Activated CD8-positive, alpha-beta memory T cell treated with anti-CD3 and anti-CD28 coated beads, Interleukin-2, amount 50 U/mL, for 48 hours (primary cell): ENCODE measurements around the gene THRAP3.

ENCODE experiments used
- DNase-seq: peaks from one replicate; pipeline ENCODE4 v3.0.0-alpha.2; 2020

THRAP3 gene

GRCh38 chr1:36330940-36331339, 106.7 kb downstream of the THRAP3 start:
- DNase-seq: no peak

- DNase-seq: no peak
Measured at GRCh38 chr1:36337830-36338229, 113.6 kb downstream of the THRAP3 start.

- DNase-seq: no peak
Measured at GRCh38 chr1:36339215-36339614, 115.0 kb downstream of the THRAP3 start.

GRCh38 chr1:36339615-36340014, 115.4 kb downstream of the THRAP3 start:
- no peak for DNase-seq

GRCh38 chr1:36341626-36342320, 117.5 kb downstream of the THRAP3 start:
- DNase-seq: no peak

GRCh38 chr1:36342426-36343185, 118.4 kb downstream of the THRAP3 start:
- peak; percentile 74 for DNase-seq

GRCh38 chr1:36343651-36344394, 119.6 kb downstream of the THRAP3 start:
- no peak for DNase-seq

- DNase-seq: no peak
Measured at GRCh38 chr1:36344395-36344680, 120.1 kb downstream of the THRAP3 start.

- no peak for DNase-seq
Measured at GRCh38 chr1:36345353-36345752, 121.1 kb downstream of the THRAP3 start.

GRCh38 chr1:36346741-36347370, 122.6 kb downstream of the THRAP3 start:
- no peak for DNase-seq

- no peak for DNase-seq
Measured at GRCh38 chr1:36349241-36349671, 125.0 kb downstream of the THRAP3 start.

- no peak for DNase-seq
Measured at GRCh38 chr1:36349839-36350238, 125.6 kb downstream of the THRAP3 start.

- DNase-seq: peak; percentile 62
Measured at GRCh38 chr1:36350659-36351226, 126.5 kb downstream of the THRAP3 start.

GRCh38 chr1:36351227-36351977, 127.2 kb downstream of the THRAP3 start:
- no peak for DNase-seq

- DNase-seq: no peak
Measured at GRCh38 chr1:36352125-36352909, 128.1 kb downstream of the THRAP3 start.

- no peak for DNase-seq
Measured at GRCh38 chr1:36352910-36353878, 129.0 kb downstream of the THRAP3 start.

GRCh38 chr1:36354486-36354885, 130.2 kb downstream of the THRAP3 start:
- no peak for DNase-seq
